ENCODE results near the gene TTC34. TPM values are rescaled to one million over a fixed set of nuclear protein-coding genes. Genes with fewer than 3 reads are reported as not detected.

The TTC34 gene
- total RNA-seq, 2 donors from 2014 or later, result under 0.01 to 0.52 TPM

- peak; percentile 99 to 100 (median 99) for DNase-seq
Measured at GRCh38 chr1:2586154-2587070, 215.1 kb downstream of the TTC34 start, which contains the start of gene PRXL2B. PRXL2B (plus strand) TSS chr1:2586777; CDS start chr1:2586886, 109 bp downstream.

More at GRCh38 chr1:2586154-2587070, 215.1 kb downstream of the TTC34 start, which contains the start of gene PRXL2B:
- Histone ChIP-seq H3K9me3 (no peaks in the 10 kb centered on the region), H3K4me3 (peak within 1 kb of the TSS; percentile 82 to 85), H3K36me3 (replicated peaks in 1 of 2; ENCODE audit: insufficient read depth in 1 of 2, low read depth in 2 of 2) (no peaks in the 10 kb centered on the region), H3K27ac (peak within 1 kb of the TSS; percentile 94 to 99 (median 97)), H3K4me1 (peaks cover 39% of the 10 kb centered on the region), H3K27me3 (no peaks in the 10 kb centered on the region)
- 1% methylated on average over 89 of the region's 107 CpGs; no CpG with 5 or more reads in 1 of the 2 donors for WGBS, 2 donors
- intact Hi-C loops (cut with DNase I), result loop anchor here (10.0 kb wide), 1 partner anchor 52 kb away; the partner anchor contains the start of gene HES5
- ATAC-seq, result peak; percentile 91
- peak; percentile 44 to 76 (median 72) for TF ChIP-seq POLR2A (IDR thresholded peaks at IDR 0.05)
- TF ChIP-seq, protein P1, sequence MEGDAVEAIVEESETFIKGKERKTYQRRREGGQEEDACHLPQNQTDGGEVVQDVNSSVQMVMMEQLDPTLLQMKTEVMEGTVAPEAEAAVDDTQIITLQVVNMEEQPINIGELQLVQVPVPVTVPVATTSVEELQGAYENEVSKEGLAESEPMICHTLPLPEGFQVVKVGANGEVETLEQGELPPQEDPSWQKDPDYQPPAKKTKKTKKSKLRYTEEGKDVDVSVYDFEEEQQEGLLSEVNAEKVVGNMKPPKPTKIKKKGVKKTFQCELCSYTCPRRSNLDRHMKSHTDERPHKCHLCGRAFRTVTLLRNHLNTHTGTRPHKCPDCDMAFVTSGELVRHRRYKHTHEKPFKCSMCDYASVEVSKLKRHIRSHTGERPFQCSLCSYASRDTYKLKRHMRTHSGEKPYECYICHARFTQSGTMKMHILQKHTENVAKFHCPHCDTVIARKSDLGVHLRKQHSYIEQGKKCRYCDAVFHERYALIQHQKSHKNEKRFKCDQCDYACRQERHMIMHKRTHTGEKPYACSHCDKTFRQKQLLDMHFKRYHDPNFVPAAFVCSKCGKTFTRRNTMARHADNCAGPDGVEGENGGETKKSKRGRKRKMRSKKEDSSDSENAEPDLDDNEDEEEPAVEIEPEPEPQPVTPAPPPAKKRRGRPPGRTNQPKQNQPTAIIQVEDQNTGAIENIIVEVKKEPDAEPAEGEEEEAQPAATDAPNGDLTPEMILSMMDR (IDR thresholded peaks at IDR 0.05), result peak in 1 of 7 experiments; percentile 16

Other genes with a start within 250 kb of the TTC34 start
- 10 to 100 TPM; 25.9 to 58.3 TPM for gene TNFRSF14, start 245.3 kb downstream of the TTC34 start, total RNA-seq
- gene PRXL2B, start 214.9 kb downstream of the TTC34 start, total RNA-seq, result 1 to 10 TPM; 5.6 to 8.8 TPM
- gene MMEL1, start 168.7 kb downstream of the TTC34 start, total RNA-seq, result not detected
- gene ACTRT2, start 219.8 kb upstream of the TTC34 start, total RNA-seq, result not detected